NCI-H1092 (cell line): ENCODE results near the gene CCDC175.
A peak's percentile ranks its signal among the peaks of the same experiment; 100 is the strongest.

Source experiments
- DNase-seq: peaks from one replicate; lab custom pipeline; 2025; lab: John Stamatoyannopoulos, UW

Gene CCDC175

DNA sequence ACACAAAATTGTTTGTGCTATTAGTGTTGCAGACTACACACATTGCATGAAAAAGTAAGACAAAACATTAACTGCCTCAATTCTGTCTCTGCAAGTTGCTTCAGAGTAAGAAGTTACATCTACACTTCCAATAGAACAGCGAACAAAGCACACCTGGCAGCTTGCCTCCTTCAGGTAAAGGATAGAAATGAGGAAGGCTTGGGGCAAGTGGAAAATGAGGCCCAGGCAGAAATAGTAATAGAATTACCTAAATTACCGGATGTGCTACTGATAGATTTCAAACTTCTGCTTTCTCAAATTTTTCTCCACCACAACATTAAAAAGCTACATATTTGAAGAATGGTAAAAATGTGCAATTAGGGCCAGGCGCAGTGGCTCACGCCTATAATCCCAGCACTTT is 37.7 kb downstream of the CCDC175 start:
- DNase-seq = no peak

- no peak for DNase-seq
These were observed 39.1 kb downstream of the CCDC175 start for GRCh38 chr14:59537476-59537875.

- no peak for DNase-seq
These were observed 42.1 kb downstream of the CCDC175 start for GRCh38 chr14:59534361-59534987.

- no peak for DNase-seq
These were observed 44.2 kb downstream of the CCDC175 start for GRCh38 chr14:59532419-59532818.

GRCh38 chr14:59530349-59530748 is 46.3 kb downstream of the CCDC175 start:
- DNase-seq = no peak

GRCh38 chr14:59529189-59529588 is 47.4 kb downstream of the CCDC175 start:
- no peak for DNase-seq

- no peak for DNase-seq
These were observed 56.4 kb downstream of the CCDC175 start for GRCh38 chr14:59520224-59520623.

- peak; percentile 35 for DNase-seq
These were observed 64.6 kb downstream of the CCDC175 start for GRCh38 chr14:59511916-59512575.

DNA sequence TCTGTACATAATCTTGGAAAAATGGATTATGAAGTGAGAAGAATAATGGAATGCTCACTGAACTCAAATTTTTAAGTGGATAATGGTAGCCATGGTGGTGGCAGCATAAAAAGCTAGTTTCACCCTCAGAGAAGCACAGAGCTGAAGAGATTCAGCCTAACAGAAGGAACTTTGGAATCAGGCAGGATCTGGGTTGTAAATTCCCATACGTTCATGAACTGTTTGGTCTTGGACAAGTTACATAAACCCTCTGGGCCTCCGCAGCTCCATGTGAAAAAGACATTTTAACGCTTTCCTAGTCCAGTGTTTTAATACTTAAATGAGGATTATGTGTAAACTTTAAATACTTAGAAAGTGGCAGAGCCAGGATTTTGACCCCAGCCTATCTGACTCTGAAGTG is 65.6 kb downstream of the CCDC175 start:
- DNase-seq = no peak

DNA sequence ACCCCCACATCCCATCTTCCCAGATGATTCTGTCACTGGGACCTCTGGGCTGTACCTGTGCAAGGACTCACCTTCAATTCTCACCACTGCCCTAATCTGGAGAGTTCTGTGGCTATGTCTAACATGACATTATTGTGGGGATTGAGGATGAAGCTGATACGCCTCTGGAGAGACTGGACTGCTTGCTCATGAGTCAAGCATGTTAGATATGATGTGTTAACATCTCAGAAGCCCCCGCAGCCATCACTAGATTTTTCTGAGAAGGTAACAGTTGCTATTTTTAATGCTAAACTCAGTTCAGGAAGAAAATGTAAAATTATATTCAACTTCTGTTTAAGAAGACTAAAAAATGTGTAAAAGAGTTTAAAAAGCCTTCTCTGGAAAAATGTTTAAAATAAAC is 66.6 kb downstream of the CCDC175 start:
- DNase-seq = no peak

GRCh38 chr14:59509101-59509500 is 67.5 kb downstream of the CCDC175 start:
- no peak for DNase-seq

DNA sequence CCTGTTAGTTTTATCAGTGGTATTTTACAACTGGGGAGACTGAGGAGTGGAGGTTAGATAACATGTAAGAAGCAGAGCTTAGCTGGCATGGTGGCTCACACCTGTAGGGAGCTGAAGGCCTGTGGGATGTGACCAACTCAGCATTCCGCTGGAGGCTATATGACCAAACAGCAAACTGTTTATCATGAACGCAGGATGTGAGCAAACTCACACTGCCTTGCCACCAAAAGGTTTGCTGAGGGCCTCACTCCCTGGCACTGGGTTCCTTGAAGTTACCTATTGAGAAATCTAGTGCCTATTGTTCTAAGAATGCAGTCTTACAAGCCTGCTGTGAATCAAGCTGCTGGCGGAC is 68.9 kb downstream of the CCDC175 start:
- no peak for DNase-seq

DNA sequence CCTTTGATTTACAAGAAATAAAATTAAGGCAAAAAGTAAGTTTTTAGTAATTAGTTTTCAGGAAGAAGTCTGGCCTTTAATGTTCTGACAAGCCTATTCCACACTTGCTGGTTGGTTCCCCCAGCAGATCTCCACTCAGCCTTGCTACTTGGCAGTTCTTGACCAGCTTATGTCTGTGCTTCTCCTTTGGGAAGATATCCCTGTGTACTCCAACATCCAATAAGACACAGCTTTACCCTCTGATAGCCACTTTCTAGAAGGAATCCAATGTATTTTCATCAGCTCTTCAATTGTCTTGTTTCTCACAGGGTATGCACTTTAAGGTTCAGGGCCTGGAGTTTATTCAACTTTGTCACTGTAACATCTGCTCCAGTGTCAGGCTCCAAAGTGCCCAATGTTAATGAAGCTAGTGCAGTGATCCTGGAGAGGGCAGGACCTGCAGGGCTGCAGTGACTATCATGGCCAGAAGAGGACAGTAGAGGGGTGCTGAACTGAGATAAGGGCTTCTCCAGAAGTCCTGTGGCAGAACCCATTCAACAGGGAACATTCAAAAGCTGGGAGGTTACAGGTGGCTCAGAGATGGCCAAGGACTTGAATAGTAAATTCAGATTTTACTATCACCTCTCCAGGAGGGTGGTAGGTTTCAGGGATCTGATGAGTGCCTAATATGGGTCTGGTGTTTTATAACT is 69.4 kb downstream of the CCDC175 start:
- DNase-seq = peak; percentile 78

- no peak for DNase-seq
These were observed 73.4 kb downstream of the CCDC175 start for GRCh38 chr14:59503256-59503655.

DNA sequence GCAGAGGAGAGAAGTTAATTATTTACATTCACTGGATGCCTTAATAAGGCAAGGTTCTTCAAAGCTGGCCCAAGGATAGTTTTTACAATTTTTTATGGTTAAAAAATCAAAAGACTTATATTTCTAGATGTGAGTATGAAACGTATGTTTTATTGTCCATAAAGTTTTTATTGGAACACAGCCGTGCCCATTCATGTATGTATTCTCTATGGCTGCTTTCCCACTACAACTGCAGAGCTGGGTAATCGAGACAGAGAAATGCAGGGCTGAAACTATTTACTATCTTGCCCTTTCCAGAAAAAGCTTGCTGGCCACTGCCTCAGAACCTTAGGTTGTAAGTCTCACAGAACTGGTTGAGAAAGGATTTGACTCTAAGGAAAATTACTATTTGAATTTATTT is 75.9 kb downstream of the CCDC175 start:
- no peak for DNase-seq

GRCh38 chr14:59492384-59492783 is 84.2 kb downstream of the CCDC175 start:
- DNase-seq = no peak

GRCh38 chr14:59490756-59491155 is 85.9 kb downstream of the CCDC175 start:
- no peak for DNase-seq

DNA sequence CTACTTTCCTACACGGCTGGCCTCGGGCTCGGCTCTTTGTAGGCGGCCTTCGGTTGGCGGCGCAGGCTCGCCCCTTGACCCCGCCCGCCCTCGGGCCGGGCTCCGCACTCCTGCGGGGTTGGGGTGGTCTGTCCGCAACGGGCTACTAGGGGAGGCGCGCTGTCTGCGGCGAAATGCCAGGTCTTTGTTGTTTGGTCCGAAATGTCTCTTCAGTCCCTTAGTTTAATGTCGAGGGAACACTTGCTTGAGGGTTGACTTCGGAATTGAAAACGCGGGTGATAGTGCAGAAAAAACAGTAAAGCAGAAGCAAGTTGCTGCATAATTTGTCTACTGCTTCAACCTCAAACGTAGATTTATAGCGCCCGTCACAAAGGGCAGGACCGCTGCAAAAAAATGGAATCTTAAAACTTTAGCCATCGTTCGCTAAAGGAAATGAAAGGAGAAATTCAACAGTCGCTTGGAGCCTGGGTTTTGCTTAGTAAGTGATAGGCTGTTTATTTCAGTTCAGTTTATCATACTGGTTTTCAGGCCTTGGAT is 91.9 kb downstream of the CCDC175 start:
- DNase-seq = no peak

GRCh38 chr14:59483819-59484638 is 92.6 kb downstream of the CCDC175 start, which contains the start of the genes JKAMP and L3HYPDH:
TSS of gene JKAMP (plus strand) at chr14:59484517. CDS start at chr14:59484590, 73 bp downstream.
TSS of gene L3HYPDH (minus strand) at chr14:59484408. CDS start at chr14:59484316, 92 bp downstream.
- DNase-seq = peak; percentile 97

DNA sequence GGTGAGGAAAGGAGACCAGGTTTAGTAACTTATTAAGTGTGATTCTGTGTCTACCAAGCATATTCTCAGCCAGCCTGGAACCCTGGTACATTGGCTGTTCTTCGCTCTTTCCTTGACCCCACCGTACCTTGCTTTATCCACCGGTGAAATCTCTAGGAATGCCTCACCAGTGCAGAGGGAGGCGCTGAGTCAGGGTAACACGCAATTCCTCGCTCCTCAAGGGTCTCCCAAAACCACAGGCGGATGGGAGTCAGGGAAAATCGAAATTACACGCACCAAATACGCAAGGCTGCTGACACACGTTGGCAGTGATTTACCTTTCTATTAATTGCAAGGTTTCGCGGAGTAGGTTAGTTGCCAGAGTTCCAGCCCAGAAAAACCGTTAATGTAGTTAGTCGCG is 93.2 kb downstream of the CCDC175 start:
- no peak for DNase-seq

DNA sequence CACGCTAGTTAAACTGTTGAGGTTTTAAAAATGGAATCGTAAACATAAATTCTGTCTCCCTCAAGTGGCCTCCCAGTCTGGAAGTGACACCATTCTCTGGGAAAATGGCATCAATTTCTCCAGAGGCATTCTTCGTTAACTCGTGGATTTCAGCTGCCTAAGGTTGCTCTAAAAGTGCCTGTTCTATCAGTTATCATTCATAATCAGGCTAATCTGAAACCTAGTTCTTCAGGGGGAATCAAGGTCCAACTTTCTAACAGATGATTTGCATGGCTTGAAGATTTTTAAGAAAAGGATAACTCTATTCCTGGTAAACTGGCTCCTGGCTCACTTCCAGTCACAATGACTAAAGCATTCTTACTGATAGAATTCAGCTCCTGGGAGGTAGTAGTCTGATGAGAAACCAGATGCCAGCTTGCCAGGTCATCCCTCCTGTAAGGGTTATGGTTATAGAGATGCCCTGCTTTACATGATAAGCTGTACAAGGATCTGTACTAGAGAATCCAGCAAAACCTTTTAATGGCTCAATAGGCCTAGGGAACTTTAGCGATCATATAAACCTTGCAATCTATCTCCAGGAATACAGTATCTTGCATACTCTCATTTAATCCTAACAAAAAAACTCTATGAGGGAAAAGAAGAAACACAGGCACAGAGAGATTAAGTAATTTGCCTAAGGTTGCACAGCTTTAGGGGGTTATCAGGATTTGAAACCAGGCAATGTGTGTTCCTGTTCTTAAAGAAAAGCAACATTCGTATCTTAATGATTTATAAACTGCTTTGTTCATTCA is 93.9 kb downstream of the CCDC175 start:
- no peak for DNase-seq
